ENCODE data around the gene CRISP1.

DNA sequence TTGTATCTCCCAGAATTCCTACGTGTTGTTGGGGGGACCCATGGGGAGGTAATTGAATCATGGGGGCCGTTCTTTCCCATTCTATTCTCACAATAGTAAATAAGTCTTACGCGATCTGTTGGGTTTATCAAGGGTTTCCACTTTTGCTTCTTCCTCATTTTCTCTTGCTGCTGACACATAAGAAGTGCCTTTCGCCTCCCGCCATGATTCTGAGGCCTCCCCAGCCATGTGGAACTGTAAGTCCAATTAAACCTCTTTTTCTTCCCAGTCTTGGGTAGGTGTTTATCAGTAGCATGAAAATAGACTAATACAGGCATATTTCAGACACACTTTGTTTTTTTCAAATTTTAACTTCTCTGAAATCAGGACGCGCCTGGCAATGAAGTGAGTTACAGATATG, 64.8 kb downstream of the CRISP1 start:
- TF ChIP-seq EZH2 (IDR thresholded peaks at IDR 0.05; ENCODE audit: insufficient read depth, low read length), result no peak
- TF ChIP-seq, protein P1, sequence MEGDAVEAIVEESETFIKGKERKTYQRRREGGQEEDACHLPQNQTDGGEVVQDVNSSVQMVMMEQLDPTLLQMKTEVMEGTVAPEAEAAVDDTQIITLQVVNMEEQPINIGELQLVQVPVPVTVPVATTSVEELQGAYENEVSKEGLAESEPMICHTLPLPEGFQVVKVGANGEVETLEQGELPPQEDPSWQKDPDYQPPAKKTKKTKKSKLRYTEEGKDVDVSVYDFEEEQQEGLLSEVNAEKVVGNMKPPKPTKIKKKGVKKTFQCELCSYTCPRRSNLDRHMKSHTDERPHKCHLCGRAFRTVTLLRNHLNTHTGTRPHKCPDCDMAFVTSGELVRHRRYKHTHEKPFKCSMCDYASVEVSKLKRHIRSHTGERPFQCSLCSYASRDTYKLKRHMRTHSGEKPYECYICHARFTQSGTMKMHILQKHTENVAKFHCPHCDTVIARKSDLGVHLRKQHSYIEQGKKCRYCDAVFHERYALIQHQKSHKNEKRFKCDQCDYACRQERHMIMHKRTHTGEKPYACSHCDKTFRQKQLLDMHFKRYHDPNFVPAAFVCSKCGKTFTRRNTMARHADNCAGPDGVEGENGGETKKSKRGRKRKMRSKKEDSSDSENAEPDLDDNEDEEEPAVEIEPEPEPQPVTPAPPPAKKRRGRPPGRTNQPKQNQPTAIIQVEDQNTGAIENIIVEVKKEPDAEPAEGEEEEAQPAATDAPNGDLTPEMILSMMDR (IDR thresholded peaks at IDR 0.05; ENCODE audit: insufficient read depth, low read depth, low read length), result no peak

Measured in astrocyte (in vitro differentiated cells and primary cell).